ENCODE results near the gene ITIH4.

DNA sequence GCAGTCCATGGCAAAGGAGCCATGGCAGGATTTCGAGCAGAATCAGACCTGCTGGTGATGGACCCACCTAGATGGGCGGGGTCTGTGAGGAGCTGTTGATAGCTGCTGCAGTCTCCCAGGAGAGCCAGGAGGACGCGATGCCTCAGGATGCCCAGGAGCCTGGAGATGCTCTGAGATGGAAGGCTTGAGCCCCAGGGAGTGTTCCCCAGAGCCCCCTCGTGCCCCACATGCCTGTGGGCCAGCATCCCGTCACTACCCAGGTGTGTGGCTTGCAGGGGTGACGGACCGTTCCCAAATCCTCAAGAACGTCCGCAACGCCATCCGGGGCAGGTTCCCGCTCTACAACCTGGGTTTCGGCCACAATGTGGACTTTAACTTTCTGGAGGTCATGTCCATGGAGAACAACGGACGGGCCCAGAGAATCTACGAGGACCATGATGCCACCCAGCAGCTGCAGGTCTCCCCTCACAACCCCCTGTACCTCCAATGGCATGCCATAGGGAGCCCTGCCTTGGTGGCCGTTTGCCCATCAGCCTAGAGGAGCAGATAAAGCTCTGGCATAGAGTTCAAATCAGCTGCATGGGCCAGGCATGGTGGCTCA, 46.4 kb downstream of the ITIH4 start:
- TF ChIP-seq, protein P1, sequence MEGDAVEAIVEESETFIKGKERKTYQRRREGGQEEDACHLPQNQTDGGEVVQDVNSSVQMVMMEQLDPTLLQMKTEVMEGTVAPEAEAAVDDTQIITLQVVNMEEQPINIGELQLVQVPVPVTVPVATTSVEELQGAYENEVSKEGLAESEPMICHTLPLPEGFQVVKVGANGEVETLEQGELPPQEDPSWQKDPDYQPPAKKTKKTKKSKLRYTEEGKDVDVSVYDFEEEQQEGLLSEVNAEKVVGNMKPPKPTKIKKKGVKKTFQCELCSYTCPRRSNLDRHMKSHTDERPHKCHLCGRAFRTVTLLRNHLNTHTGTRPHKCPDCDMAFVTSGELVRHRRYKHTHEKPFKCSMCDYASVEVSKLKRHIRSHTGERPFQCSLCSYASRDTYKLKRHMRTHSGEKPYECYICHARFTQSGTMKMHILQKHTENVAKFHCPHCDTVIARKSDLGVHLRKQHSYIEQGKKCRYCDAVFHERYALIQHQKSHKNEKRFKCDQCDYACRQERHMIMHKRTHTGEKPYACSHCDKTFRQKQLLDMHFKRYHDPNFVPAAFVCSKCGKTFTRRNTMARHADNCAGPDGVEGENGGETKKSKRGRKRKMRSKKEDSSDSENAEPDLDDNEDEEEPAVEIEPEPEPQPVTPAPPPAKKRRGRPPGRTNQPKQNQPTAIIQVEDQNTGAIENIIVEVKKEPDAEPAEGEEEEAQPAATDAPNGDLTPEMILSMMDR (IDR thresholded peaks at IDR 0.05; ENCODE audit: low read depth, low read length, poor library complexity, severe bottlenecking) = no peak
- TF ChIP-seq EZH2phosphoT487 (IDR thresholded peaks at IDR 0.05; ENCODE audit: borderline replicate concordance, low read length) = no peak

Data from DOHH2 (cell line).